OCI-LY1 (cell line): Measurements from ENCODE around the gene MACROD2.

Experiments used
- H2AFZ ChIP-seq: fragments of 200-600 bp; sonication (generic), shearing (Covaris generic); 2 replicates; pipeline ENCODE4 v1.6.0; 2014; ENCODE audit warnings: antibody characterized with exemption, mild to moderate bottlenecking, low read length
- H3F3A ChIP-seq: fragments of 200-600 bp; sonication (generic), shearing (Covaris generic); 2 replicates; pipeline ENCODE4 v1.6.0; 2014; ENCODE audit warnings: mild to moderate bottlenecking, antibody characterized with exemption, low read length, moderate library complexity; ENCODE audit not compliant: insufficient read depth
- H3K27ac ChIP-seq: fragments of 200-600 bp; sonication (generic); 2 replicates; pipeline ENCODE4 v1.5.1; 2014; ENCODE audit warnings: low read length, mixed run types, mild to moderate bottlenecking, low read depth; ENCODE audit not compliant: poor library complexity, severe bottlenecking
- H3K27me3 ChIP-seq: fragments of 200-600 bp; sonication (generic); 2 replicates; pipeline ENCODE4 v1.6.0; 2014; ENCODE audit warnings: antibody characterized with exemption, mild to moderate bottlenecking, low read length, moderate library complexity; ENCODE audit not compliant: insufficient read depth
- H3K36me3 ChIP-seq: fragments of 200-600 bp; sonication (generic); 2 replicates; pipeline ENCODE4 v1.6.1; 2014; ENCODE audit warnings: mild to moderate bottlenecking, antibody characterized with exemption, low read length, moderate library complexity, mixed read lengths; ENCODE audit not compliant: insufficient read depth
- H3K4me1 ChIP-seq: fragments of 200-600 bp; sonication (generic); 2 replicates; pipeline ENCODE4 v1.5.1; 2014; ENCODE audit warnings: mild to moderate bottlenecking, low read length, moderate library complexity; ENCODE audit not compliant: insufficient read depth, severe bottlenecking
- H3K4me2 ChIP-seq: fragments of 200-600 bp; sonication (generic), shearing (Covaris generic); 2 replicates; pipeline ENCODE4 v1.6.1; 2014; ENCODE audit warnings: low read length
- H3K4me3 ChIP-seq: fragments of 200-600 bp; sonication (generic); 2 replicates; pipeline ENCODE4 v1.5.1; 2014; ENCODE audit warnings: low read length, low read depth, mild to moderate bottlenecking, mixed read lengths; ENCODE audit not compliant: poor library complexity, severe bottlenecking
- H3K79me2 ChIP-seq: fragments of 200-600 bp; shearing (Covaris generic); 2 replicates; pipeline ENCODE4 v1.6.1; 2016; ENCODE audit warnings: mixed run types, low read length, mixed read lengths; ENCODE audit not compliant: insufficient read depth
- H3K9ac ChIP-seq: fragments of 200-600 bp; sonication (generic), shearing (Covaris generic); 2 replicates; pipeline ENCODE4 v1.6.1; 2014; ENCODE audit warnings: mild to moderate bottlenecking, low read length, mixed read lengths
- H3K9me2 ChIP-seq: fragments of 200-600 bp; sonication (generic), shearing (Covaris generic); 2 replicates; pipeline ENCODE4 v1.6.1; 2014; ENCODE audit warnings: low read depth, mild to moderate bottlenecking, low read length, mixed read lengths
- H3K9me3 ChIP-seq: fragments of 200-600 bp; shearing (Covaris generic); 2 replicates; pipeline ENCODE4 v1.6.1; 2014; ENCODE audit warnings: low read length, mixed read lengths
- H4K20me1 ChIP-seq: fragments of 200-600 bp; sonication (generic), shearing (Covaris generic); 2 replicates; pipeline ENCODE4 v1.6.0; 2016; ENCODE audit warnings: mild to moderate bottlenecking, low read length; ENCODE audit not compliant: insufficient read depth
- EZH2 ChIP-seq: fragments of 200-600 bp; sonication (generic), shearing (Covaris generic); IDR thresholded peaks from 2 replicates; pipeline ENCODE4 v1.8.0; 2017; ENCODE audit warnings: borderline replicate concordance, mixed run types, mild to moderate bottlenecking, antibody characterized with exemption, low read length, moderate library complexity, mixed read lengths
- TF ChIP-seq, protein P1 (sequence below): fragments of 200-600 bp; sonication (generic), shearing (Covaris generic); IDR thresholded peaks from 2 replicates; pipeline ENCODE4 v1.5.1; 2017; ENCODE audit warnings: mild to moderate bottlenecking, antibody characterized with exemption, low read length, moderate library complexity, mixed read lengths

MACROD2 gene

DNA sequence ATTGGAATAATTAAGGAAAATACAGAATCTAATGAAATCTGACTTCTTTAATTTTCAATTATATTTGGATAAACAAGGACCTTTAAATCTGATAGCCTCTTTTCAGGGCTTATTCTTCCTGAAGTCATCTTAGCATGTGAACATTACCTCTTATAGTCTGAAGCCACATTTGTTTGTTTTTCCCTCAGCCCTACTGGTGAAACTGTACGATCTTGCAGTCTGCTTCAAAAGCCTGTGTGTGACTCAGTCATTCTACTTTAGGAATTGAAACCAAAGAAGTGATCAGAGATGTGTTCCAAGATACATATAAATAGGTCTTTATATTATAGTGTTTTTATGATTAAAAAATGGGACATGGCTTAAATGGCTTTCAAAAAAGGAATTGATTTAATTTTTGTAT is 67.5 kb downstream of the MACROD2 start:
- H3K9me3 ChIP-seq: no peaks in the 10 kb centered on the region
- no peaks in the 10 kb centered on the region for H3F3A ChIP-seq
- H3K27ac ChIP-seq: no peak overlapping the region
- 0 out of 2 replicates have a peak, but pooled peaks cover 5% of the 10 kb centered on the region for H3K27me3 ChIP-seq
- H2AFZ ChIP-seq: no peak overlapping the region
- H3K9ac ChIP-seq: no peak overlapping the region
- H3K9me2 ChIP-seq: no peaks in the 10 kb centered on the region
- no peak overlapping the region for H3K4me3 ChIP-seq
- no peaks in the 10 kb centered on the region for H4K20me1 ChIP-seq
- H3K36me3 ChIP-seq: no peaks in the 10 kb centered on the region
- H3K4me1 ChIP-seq: no peaks in the 10 kb centered on the region
- TF ChIP-seq, protein P1, sequence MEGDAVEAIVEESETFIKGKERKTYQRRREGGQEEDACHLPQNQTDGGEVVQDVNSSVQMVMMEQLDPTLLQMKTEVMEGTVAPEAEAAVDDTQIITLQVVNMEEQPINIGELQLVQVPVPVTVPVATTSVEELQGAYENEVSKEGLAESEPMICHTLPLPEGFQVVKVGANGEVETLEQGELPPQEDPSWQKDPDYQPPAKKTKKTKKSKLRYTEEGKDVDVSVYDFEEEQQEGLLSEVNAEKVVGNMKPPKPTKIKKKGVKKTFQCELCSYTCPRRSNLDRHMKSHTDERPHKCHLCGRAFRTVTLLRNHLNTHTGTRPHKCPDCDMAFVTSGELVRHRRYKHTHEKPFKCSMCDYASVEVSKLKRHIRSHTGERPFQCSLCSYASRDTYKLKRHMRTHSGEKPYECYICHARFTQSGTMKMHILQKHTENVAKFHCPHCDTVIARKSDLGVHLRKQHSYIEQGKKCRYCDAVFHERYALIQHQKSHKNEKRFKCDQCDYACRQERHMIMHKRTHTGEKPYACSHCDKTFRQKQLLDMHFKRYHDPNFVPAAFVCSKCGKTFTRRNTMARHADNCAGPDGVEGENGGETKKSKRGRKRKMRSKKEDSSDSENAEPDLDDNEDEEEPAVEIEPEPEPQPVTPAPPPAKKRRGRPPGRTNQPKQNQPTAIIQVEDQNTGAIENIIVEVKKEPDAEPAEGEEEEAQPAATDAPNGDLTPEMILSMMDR: no peak
- no peak for TF ChIP-seq EZH2
- no peak overlapping the region for H3K4me2 ChIP-seq
- no peaks in the 10 kb centered on the region for H3K79me2 ChIP-seq

DNA sequence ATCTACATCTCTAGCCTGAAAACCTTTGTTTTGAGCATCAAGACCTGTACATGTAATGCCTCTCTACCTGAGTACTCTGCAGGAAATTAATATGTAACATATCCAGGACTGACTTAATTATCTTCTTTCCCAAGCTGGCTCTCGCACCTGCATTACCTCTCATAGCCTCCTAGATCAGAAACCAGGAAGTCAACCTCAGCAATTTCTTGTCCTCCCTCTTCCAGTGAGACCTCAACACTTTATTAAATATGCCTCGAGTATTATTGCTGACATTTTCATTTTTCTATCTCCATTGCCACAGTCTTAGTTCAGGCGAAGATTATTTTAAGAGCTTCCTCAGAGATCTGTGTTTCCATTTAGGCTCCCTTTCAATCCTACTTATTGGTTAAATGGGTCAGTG is 69.0 kb downstream of the MACROD2 start:
- Histone ChIP-seq H3K27ac (no peak overlapping the region), H4K20me1 (no peaks in the 10 kb centered on the region), H3F3A (no peaks in the 10 kb centered on the region), H3K9ac (no peak overlapping the region), H3K27me3 (0 out of 2 replicates have a peak, but pooled peaks cover 5% of the 10 kb centered on the region), H2AFZ (no peak overlapping the region), H3K4me2 (no peak overlapping the region), H3K36me3 (no peaks in the 10 kb centered on the region), H3K79me2 (no peaks in the 10 kb centered on the region), H3K9me3 (no peaks in the 10 kb centered on the region), H3K4me3 (no peak overlapping the region), H3K9me2 (no peaks in the 10 kb centered on the region), H3K4me1 (no peaks in the 10 kb centered on the region)
- TF ChIP-seq, protein P1: no peak
- TF ChIP-seq EZH2: no peak

DNA sequence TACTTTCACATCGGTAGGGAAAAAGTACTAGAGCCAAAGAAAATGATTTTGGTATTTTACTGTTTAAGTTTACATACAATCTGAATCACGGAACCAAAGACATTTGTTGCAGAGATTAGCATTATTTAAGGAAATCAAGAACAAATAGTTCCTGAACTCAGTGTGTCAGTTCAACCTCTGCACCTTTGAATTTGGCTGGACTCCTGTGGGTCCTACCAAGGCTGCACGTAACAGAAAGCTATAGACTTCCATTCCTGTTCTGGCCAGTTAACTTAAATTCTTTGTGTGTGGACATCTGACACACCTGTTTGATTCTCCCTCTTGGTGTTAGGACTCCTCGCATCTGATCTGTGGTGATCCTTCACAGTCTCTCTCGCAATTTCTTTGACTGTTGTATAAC is 69.6 kb downstream of the MACROD2 start:
- H3K27ac ChIP-seq: no peak overlapping the region
- no peak for TF ChIP-seq EZH2
- TF ChIP-seq, protein P1: no peak
- H4K20me1 ChIP-seq: no peaks in the 10 kb centered on the region
- H3K79me2 ChIP-seq: no peaks in the 10 kb centered on the region
- no peaks in the 10 kb centered on the region for H3F3A ChIP-seq
- H3K9me3 ChIP-seq: no peaks in the 10 kb centered on the region
- no peak overlapping the region for H3K4me3 ChIP-seq
- H3K9me2 ChIP-seq: no peaks in the 10 kb centered on the region
- H3K27me3 ChIP-seq: 0 out of 2 replicates have a peak, but pooled peaks cover 5% of the 10 kb centered on the region
- H3K9ac ChIP-seq: no peak overlapping the region
- no peak overlapping the region for H2AFZ ChIP-seq
- no peak overlapping the region for H3K4me2 ChIP-seq
- H3K4me1 ChIP-seq: no peaks in the 10 kb centered on the region
- no peaks in the 10 kb centered on the region for H3K36me3 ChIP-seq
